K562 (cell line): Measurements from ENCODE around the gene CD9. TPM values are rescaled to one million over a fixed set of nuclear protein-coding genes. Genes with fewer than 3 reads are reported as not detected.
"Not testable (repeated sequence)": the region's sequence is repeated elsewhere in the genome, so short reads cannot be mapped to it uniquely, and the experiment has no call there.

Experiments used
- ATAC-seq: fragments of 200-7000 bp; cut with Tn5 transposase; 3 replicates; pipeline ENCODE4 v1.9.1; 2020; ENCODE audit warnings: moderate library complexity
- BruUV-seq: library from RNA; stranded (reverse); fragments of 400-500 nt; replicated peaks from 2 replicates; lab custom pipeline; 2021; lab: Mats Ljungman, UMichigan
- CTCF ChIA-PET: fragments of 300-600 bp; formaldehyde crosslinking; extraction: SDS; loops from one replicate; lab custom pipeline; 2021; ENCODE audit warnings: low intra/inter-chr PET ratio; lab: Yijun Ruan, JAX
- POLR2A ChIA-PET: fragments of 300-600, 350-650 bp; sonication (Branson Sonifier 250); formaldehyde crosslinking; extraction: SDS; loops from one replicate; lab custom pipeline; 2021; ENCODE audit warnings: antibody characterized with exemption, inconsistent platforms; lab: Yijun Ruan, JAX
- DNase-seq, 4 experiments: peaks; one replicate each; pipeline versions ENCODE4 v3.0.0 to v3.0.0-alpha.2; 2011 to 2018; ENCODE audit warnings: low spot score in 3 of 4, mixed read lengths in 3 of 4; ENCODE audit errors: extremely low read depth in 1 of 4
- FAIRE-seq: peaks from 2 replicates; lab custom pipeline; 2011; peaks lifted over from hg19 to GRCh38; lab: Jason Lieb, UNC
- H2AFZ ChIP-seq: 2 replicates; pipeline ENCODE4 v1.6.0; 2011; ENCODE audit warnings: low read depth, low read length, control low read depth, inconsistent platforms
- H3K27ac ChIP-seq: fragments of 200-600 bp; 3 replicates; pipeline ENCODE4 v1.8.0; 2011; ENCODE audit warnings: low read depth, mild to moderate bottlenecking, control low read depth, inconsistent platforms, low read length, moderate library complexity, mixed read lengths; ENCODE audit errors: extremely low read depth
- H3K27me3 ChIP-seq, 2 experiments: fragments of 300-600 bp in 1 of 2; 2 replicates in 1 of 2; 3 replicates in 1 of 2; pipeline versions ENCODE4 v1.6.0 to v1.8.0; 2011; ENCODE audit warnings: inconsistent platforms in 2 of 2, low read length in 2 of 2, mild to moderate bottlenecking in 1 of 2, mixed read lengths in 1 of 2, moderate library complexity in 1 of 2; ENCODE audit not compliant: control insufficient read depth in 2 of 2, insufficient read depth in 2 of 2
- H3K36me3 ChIP-seq: fragments of 300-600 bp; 3 replicates; pipeline ENCODE4 v1.8.0; 2011; ENCODE audit warnings: mild to moderate bottlenecking, low read length, inconsistent platforms; ENCODE audit not compliant: control insufficient read depth, insufficient read depth
- H3K4me1 ChIP-seq, 2 experiments: fragments of 200-600 bp in 1 of 2; replicated peaks in 1 of 2; 2 replicates in 1 of 2; 3 replicates in 1 of 2; pipeline versions ENCODE4 v1.5.1 to v1.8.0; 2011; ENCODE audit warnings: inconsistent platforms in 2 of 2, low read length in 2 of 2, mild to moderate bottlenecking in 1 of 2, mixed read lengths in 1 of 2, moderate library complexity in 1 of 2; ENCODE audit not compliant: control insufficient read depth in 2 of 2, insufficient read depth in 2 of 2
- H3K4me2 ChIP-seq: 2 replicates; pipeline ENCODE4 v1.6.1; 2011; ENCODE audit warnings: low read length, control low read depth, inconsistent platforms, mixed read lengths; ENCODE audit not compliant: insufficient read depth
- H3K4me3 ChIP-seq: fragments of 200-600 bp; sonication (generic), shearing (Covaris generic); 2 replicates; pipeline ENCODE4 v1.5.1; 2016; ENCODE audit warnings: control low read depth, inconsistent platforms
- H3K79me2 ChIP-seq: fragments of 200-600 bp; 3 replicates; pipeline ENCODE4 v1.8.0; 2011; ENCODE audit warnings: low read length, inconsistent platforms; ENCODE audit not compliant: control insufficient read depth, insufficient read depth
- H3K9ac ChIP-seq, 2 experiments: 2 replicates each; pipeline versions ENCODE4 v1.6.0 to v1.6.1; 2011; ENCODE audit warnings: low read depth in 2 of 2, low read length in 2 of 2, control low read depth in 1 of 2, inconsistent platforms in 1 of 2, mild to moderate bottlenecking in 1 of 2, mixed read lengths in 1 of 2; ENCODE audit not compliant: insufficient read depth in 1 of 2
- H3K9me1 ChIP-seq: one replicate; pipeline ENCODE4 v1.6.0; 2011; ENCODE audit warnings: inconsistent platforms, mild to moderate bottlenecking, low read length, moderate library complexity; ENCODE audit not compliant: control insufficient read depth, insufficient read depth
- H3K9me3 ChIP-seq: replicated peaks from 2 replicates; pipeline ENCODE4 v1.5.1; 2011; ENCODE audit warnings: low read depth, low read length, inconsistent platforms; ENCODE audit not compliant: control insufficient read depth, insufficient read depth
- H4K20me1 ChIP-seq: replicated peaks from 2 replicates; pipeline ENCODE4 v1.6.1; 2011; ENCODE audit warnings: low read length, inconsistent platforms, mixed read lengths; ENCODE audit not compliant: control insufficient read depth, insufficient read depth
- L3MBTL2 ChIP-seq: fragments of 450-650 bp; IDR thresholded peaks from 2 replicates; pipeline ENCODE4 v1.6.1; 2016; ENCODE audit warnings: mild to moderate bottlenecking, moderate library complexity
- MTA3 ChIP-seq: fragments of 450-650 bp; formaldehyde crosslinking; IDR thresholded peaks from 2 replicates; pipeline ENCODE4 v1.6.1; 2017; ENCODE audit warnings: mild to moderate bottlenecking, borderline replicate concordance
- NFYB ChIP-seq: IDR thresholded peaks from 2 replicates; pipeline ENCODE4 v1.6.1; 2011; ENCODE audit warnings: mild to moderate bottlenecking, moderate library complexity; ENCODE audit not compliant: insufficient read length; ENCODE audit errors: extremely low read depth
- PML ChIP-seq: IDR thresholded peaks from 2 replicates; pipeline ENCODE4 v1.6.1; 2012; ENCODE audit warnings: low read length, inconsistent platforms
- POLR2A ChIP-seq: fragments of 450-650 bp; conservative IDR thresholded peaks from 2 replicates; pipeline ENCODE4 v1.6.1; 2016
- SUPT5H ChIP-seq: fragments of 450-650 bp; IDR thresholded peaks from 2 replicates; pipeline ENCODE4 v1.6.1; 2016
- TBP ChIP-seq: optimal IDR thresholded peaks from 2 replicates; pipeline ENCODE3; 2011; ENCODE audit warnings: low read depth, low read length, improper control_type of control experiment
- WGBS: fragments of 100-300 bp; shearing (Covaris generic); methylation state at CpG from one replicate; pipeline ENCODE4 v1.1.6; 2016; ENCODE audit warnings: low coverage, mixed read lengths; ENCODE audit not compliant: insufficient coverage; ENCODE audit errors: missing lambda C conversion rate; 5-methylcytosine and 5-hydroxymethylcytosine counted together
- in situ Hi-C: fragments of 300-500 bp; cut with MboI; formaldehyde crosslinking; loops from 4 replicates; pipeline ENCODE4 v1.15.0; 2018; ENCODE audit warnings: inconsistent platforms, mixed read lengths
- intact Hi-C: fragments of 100-400 bp; cut with micrococcal nuclease; formaldehyde crosslinking; loops from 2 replicates; pipeline ENCODE4 v1.14.2; 2022
- polyA plus RNA-seq, 8 experiments: library from polyadenylated mRNA; depleted of rRNA in 4 of 8; stranded (reverse) in 5 of 8; unstranded in 3 of 8; fragments of >200 nt; fragmentation: Nextera tagmentation in 2 of 8; fragmentation: Illumina TruSeq in 1 of 8; extraction: Ambion mirVana in 2 of 8; extraction: Trizol in 1 of 8; gene quantifications; 2 replicates each; pipeline versions ENCODE4 v1.2.1 to v1.2.3, GENCODE V29; 2011 to 2014; ENCODE audit warnings: inconsistent platforms in 1 of 8, missing spikeins in 1 of 8
- total RNA-seq, 7 experiments: library from RNA; depleted of rRNA in 6 of 7; stranded (reverse); fragments of >200 nt in 6 of 7; fragmentation: Illumina TruSeq in 2 of 7; extraction: Trizol in 2 of 7; gene quantifications; 2 replicates each; pipeline versions ENCODE4 v1.2.1 to v1.2.3, GENCODE V29; 2011 to 2021; ENCODE audit warnings: low replicate concordance in 1 of 7
- TF ChIP-seq, protein P1 (sequence below): fragments of 450-650 bp; IDR thresholded peaks from 2 replicates; pipeline ENCODE4 v1.6.1; 2016; ENCODE audit warnings: mild to moderate bottlenecking, moderate library complexity

The CD9 gene
- total and polyA plus RNA-seq, 9 of the 15 experiments (the other 6 are each of a cell fraction or from before 2014, with no cell fraction given) = 0.43 to 5.6 (median 0.62) TPM

DNA sequence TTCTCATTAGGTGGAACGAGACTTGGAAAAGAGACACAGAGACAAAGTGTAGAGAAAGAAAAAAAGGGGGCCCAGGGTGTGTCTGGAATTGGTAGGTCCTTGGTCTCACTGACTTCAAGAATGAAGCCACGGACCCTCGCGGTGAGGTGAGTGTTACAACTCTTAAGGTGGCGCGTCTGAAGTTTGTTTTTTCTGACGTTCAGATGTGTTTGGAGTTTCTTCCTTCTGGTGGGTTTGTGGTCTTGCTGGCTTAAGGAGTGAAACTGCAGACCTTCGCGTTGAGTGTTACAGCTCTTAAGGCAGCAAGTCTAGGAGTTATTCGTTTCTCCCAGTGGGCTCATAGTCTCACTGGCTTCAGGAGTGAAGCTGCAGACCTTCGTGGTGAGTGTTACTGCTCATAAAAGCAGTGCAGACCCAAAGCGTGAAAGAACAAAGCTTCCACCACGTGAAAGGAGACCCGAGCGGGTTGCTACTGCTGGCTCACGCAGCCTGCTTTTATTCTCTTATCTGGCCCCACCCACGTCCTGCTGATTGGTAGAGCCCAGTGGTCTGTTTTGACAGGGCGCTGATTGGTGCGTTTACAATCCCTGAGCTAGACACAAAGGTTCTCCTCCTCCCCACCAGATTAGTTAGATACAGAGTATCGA is 10.1 kb upstream of the CD9 start:
- H3K4me3 ChIP-seq, H3K4me1 ChIP-seq, FAIRE-seq, H3K4me2 ChIP-seq, ATAC-seq, H3K27ac ChIP-seq, intact Hi-C loops, DNase-seq, CTCF ChIA-PET, H3K9ac ChIP-seq, H3K79me2 ChIP-seq, H3K9me3 ChIP-seq, H2AFZ ChIP-seq, H3K9me1 ChIP-seq, H4K20me1 ChIP-seq, H3K36me3 ChIP-seq: not testable (repeated sequence)
- peaks cover 7 to 25% of the 10 kb centered on the region in 2 experiments; a peak in 4 of 5 replicates for H3K27me3 ChIP-seq
- POLR2A ChIA-PET = interaction anchor here (0.7 kb wide), 1 partner anchor 17 kb away, joined by 3 read pairs; no protein-coding TSS in a partner anchor
- WGBS = 27% methylated on average over 18 of the region's 20 CpGs
- TSS peak; percentile 99 for BruUV-seq
- in situ Hi-C loops = loop anchor here (10.0 kb wide), 1 partner anchor 125 kb away; no protein-coding TSS in a partner anchor
- TF ChIP-seq SUPT5H = peak; percentile 54
- TF ChIP-seq TBP = peak; percentile 14
- TF ChIP-seq NFYB = peak; percentile 49
- TF ChIP-seq, protein P1, sequence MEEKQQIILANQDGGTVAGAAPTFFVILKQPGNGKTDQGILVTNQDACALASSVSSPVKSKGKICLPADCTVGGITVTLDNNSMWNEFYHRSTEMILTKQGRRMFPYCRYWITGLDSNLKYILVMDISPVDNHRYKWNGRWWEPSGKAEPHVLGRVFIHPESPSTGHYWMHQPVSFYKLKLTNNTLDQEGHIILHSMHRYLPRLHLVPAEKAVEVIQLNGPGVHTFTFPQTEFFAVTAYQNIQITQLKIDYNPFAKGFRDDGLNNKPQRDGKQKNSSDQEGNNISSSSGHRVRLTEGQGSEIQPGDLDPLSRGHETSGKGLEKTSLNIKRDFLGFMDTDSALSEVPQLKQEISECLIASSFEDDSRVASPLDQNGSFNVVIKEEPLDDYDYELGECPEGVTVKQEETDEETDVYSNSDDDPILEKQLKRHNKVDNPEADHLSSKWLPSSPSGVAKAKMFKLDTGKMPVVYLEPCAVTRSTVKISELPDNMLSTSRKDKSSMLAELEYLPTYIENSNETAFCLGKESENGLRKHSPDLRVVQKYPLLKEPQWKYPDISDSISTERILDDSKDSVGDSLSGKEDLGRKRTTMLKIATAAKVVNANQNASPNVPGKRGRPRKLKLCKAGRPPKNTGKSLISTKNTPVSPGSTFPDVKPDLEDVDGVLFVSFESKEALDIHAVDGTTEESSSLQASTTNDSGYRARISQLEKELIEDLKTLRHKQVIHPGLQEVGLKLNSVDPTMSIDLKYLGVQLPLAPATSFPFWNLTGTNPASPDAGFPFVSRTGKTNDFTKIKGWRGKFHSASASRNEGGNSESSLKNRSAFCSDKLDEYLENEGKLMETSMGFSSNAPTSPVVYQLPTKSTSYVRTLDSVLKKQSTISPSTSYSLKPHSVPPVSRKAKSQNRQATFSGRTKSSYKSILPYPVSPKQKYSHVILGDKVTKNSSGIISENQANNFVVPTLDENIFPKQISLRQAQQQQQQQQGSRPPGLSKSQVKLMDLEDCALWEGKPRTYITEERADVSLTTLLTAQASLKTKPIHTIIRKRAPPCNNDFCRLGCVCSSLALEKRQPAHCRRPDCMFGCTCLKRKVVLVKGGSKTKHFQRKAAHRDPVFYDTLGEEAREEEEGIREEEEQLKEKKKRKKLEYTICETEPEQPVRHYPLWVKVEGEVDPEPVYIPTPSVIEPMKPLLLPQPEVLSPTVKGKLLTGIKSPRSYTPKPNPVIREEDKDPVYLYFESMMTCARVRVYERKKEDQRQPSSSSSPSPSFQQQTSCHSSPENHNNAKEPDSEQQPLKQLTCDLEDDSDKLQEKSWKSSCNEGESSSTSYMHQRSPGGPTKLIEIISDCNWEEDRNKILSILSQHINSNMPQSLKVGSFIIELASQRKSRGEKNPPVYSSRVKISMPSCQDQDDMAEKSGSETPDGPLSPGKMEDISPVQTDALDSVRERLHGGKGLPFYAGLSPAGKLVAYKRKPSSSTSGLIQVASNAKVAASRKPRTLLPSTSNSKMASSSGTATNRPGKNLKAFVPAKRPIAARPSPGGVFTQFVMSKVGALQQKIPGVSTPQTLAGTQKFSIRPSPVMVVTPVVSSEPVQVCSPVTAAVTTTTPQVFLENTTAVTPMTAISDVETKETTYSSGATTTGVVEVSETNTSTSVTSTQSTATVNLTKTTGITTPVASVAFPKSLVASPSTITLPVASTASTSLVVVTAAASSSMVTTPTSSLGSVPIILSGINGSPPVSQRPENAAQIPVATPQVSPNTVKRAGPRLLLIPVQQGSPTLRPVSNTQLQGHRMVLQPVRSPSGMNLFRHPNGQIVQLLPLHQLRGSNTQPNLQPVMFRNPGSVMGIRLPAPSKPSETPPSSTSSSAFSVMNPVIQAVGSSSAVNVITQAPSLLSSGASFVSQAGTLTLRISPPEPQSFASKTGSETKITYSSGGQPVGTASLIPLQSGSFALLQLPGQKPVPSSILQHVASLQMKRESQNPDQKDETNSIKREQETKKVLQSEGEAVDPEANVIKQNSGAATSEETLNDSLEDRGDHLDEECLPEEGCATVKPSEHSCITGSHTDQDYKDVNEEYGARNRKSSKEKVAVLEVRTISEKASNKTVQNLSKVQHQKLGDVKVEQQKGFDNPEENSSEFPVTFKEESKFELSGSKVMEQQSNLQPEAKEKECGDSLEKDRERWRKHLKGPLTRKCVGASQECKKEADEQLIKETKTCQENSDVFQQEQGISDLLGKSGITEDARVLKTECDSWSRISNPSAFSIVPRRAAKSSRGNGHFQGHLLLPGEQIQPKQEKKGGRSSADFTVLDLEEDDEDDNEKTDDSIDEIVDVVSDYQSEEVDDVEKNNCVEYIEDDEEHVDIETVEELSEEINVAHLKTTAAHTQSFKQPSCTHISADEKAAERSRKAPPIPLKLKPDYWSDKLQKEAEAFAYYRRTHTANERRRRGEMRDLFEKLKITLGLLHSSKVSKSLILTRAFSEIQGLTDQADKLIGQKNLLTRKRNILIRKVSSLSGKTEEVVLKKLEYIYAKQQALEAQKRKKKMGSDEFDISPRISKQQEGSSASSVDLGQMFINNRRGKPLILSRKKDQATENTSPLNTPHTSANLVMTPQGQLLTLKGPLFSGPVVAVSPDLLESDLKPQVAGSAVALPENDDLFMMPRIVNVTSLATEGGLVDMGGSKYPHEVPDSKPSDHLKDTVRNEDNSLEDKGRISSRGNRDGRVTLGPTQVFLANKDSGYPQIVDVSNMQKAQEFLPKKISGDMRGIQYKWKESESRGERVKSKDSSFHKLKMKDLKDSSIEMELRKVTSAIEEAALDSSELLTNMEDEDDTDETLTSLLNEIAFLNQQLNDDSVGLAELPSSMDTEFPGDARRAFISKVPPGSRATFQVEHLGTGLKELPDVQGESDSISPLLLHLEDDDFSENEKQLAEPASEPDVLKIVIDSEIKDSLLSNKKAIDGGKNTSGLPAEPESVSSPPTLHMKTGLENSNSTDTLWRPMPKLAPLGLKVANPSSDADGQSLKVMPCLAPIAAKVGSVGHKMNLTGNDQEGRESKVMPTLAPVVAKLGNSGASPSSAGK = peak; percentile 43; the same call in 1 of the 2 replicates
- TF ChIP-seq L3MBTL2 = peak; percentile 47; the same call in 1 of the 2 replicates
- 0 out of 2 replicates have a peak, but pooled peaks have one; percentile 35 for TF ChIP-seq PML
- peak; percentile 73; the same call in 1 of the 2 replicates for TF ChIP-seq MTA3
- peak; percentile 82 for TF ChIP-seq POLR2A
